HG02970 (cell line): ENCODE data around the gene RAP1B.

Experiments
- ATAC-seq: cut with Tn5 transposase; IDR thresholded peaks from one replicate; pipeline ENCODE4 v1.9.1; 2021; ENCODE audit warnings: mild to moderate bottlenecking, moderate library complexity, moderate number of reproducible peaks; ENCODE audit not compliant: unreplicated experiment, low FRiP score

The RAP1B gene

GRCh38 chr12:68610370-68611093, at the start of gene RAP1B:
TSS of gene RAP1B (plus strand) at chr12:68610899. CDS start at chr12:68648725, 37,826 bp downstream.
- ATAC-seq = peak; percentile 90

- ATAC-seq = no peak
Observed at GRCh38 chr12:68561830-68562229, 48.9 kb upstream of the RAP1B start.

DNA sequence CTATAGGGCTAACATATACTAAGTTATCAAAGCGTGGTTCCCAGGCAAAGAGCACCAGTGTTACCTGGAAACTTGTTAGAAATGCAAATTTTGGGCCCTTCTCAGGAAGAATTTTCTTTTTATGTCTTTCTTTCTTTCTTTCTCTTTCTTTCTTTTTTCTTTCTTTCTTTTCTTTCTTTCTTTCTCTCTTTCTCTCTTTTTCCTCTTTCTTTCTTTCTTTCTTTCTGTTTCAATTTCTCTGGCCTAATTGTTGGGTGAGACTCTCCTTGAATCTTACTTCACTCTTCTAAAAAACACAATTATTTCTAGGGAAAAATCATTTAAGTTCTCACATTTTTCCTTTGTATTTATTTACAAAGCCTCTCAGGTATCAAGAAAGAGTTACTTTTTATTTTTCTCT, 46.5 kb upstream of the RAP1B start:
- ATAC-seq = no peak

GRCh38 chr12:68565391-68565903, 45.3 kb upstream of the RAP1B start:
- no peak for ATAC-seq

DNA sequence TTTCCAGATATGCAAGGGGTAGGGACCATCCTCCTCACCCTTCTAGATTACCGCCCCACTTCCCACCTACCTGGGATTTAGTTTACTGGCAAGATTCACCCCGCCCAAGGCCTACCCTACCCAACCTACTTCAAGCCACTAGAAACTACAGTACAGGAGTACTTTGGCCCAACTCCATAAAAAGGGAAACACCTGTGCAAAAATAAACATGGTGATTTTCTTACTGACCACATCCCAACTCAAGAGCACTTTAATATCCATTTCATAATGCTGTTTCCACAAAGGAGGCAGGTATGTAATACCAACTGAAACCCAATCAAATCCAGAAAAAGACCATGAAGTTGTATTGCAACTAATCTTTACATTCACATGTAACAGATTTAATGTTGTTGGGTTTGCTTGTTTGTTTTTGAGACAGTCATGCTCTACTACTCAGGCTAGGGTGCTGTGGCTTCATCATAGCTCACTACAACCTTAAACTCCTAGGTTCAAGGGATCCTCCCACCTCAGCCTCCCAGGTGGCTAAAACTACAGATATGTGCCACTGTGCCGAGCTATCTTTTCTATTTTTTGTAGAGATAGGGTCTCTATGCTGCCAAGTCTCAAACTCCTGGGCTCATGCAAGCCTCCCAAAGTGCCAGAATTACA, 41.7 kb upstream of the RAP1B start:
- ATAC-seq = no peak

DNA sequence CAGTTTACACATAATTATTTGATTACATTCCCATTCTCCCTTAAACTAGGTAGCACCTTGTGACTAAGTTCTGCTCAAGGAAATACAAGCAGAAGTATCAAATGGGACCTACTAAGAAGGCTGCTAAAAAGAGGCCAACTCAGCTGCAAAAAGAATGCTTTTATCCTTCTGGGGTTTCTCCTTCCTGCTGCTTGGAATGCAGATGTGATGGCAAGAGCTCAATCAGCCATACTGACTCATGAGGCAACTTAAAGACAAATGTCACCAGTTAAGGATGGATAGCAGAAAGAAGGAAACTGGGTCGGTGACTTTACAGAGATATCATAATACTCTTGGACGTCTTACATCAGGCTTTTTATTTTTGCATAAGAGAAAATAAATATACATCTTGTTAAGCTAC, 38.0 kb upstream of the RAP1B start:
- ATAC-seq = no peak

DNA sequence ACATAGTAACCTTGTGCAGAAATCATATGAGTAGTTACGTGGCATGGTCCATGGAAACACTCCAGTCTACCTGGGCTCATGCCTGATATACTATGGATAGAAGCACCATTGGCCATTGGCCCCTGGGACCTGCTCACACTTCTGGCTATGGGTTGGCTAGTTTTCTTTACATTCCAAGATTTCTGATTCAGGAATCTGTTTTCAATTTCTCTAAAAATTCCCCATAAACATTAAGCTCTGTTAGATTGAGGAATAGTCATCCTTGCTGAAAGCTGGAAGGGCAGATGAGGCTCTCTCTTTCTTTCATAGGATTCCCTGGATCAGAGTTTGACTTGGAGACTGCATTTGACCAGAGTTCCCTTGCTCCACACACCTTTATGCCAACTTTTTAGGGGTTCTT, 37.3 kb upstream of the RAP1B start:
- ATAC-seq = no peak

- no peak for ATAC-seq
Observed at GRCh38 chr12:68577949-68578348, 32.8 kb upstream of the RAP1B start.

GRCh38 chr12:68578765-68579164, 31.9 kb upstream of the RAP1B start:
- no peak for ATAC-seq

DNA sequence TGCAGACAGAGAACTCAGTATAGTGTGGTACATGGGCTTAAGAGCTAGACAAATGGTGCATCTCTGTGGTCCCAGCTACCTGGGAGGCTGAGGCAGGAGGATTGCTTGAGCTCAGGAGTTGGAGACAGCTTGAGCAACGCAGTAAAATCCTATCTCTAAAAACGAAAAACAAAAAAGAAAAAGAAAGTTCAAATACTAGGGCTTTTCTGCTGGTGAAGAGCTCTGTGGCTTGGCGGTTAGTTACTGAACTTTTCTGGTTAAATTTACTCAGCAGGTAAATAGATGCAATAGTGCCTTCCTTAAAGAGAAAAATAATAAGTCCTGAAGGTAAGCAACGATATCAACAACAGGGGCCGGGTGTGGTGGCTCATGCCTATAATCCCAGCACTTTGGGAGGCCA, 31.4 kb upstream of the RAP1B start:
- no peak for ATAC-seq

GRCh38 chr12:68580911-68581310, 29.8 kb upstream of the RAP1B start:
- ATAC-seq = no peak

DNA sequence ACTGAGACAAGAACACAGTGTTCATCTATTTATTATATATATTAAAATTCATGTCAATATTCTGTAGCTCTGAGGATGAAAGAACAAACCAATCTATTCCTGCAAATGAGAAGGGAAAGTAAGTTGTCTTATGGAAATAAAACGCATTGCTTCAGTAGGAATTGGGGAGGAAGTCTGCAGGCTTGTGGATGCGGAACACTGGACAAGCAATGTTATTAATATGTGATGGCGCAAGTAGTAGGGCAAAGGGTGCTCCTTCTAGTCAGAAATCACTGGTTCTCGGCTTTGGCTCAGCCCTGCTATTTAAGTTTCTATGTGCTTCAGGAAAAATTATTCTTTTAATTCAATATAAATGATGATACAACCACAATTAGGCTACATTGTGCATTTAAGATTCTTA, 28.8 kb upstream of the RAP1B start:
- no peak for ATAC-seq

DNA sequence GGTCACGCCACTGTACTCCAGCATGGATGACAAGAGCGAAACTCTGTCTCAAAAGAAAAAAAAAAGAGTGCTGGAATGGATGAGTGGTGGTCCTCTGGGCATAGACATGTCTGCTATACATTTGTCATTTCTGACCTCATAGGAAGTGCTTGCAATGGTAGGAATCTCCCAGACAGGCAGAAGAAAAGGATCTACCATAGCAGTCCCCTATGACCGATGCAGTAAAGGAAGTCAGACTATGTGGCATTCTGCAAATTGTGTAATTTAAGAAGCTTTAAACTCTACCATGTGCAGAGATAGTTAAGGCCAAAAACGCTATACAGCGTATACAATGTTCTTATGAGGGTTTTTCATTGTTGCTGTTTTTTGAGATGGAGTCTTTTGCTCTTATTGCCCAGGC, 24.7 kb upstream of the RAP1B start:
- no peak for ATAC-seq

DNA sequence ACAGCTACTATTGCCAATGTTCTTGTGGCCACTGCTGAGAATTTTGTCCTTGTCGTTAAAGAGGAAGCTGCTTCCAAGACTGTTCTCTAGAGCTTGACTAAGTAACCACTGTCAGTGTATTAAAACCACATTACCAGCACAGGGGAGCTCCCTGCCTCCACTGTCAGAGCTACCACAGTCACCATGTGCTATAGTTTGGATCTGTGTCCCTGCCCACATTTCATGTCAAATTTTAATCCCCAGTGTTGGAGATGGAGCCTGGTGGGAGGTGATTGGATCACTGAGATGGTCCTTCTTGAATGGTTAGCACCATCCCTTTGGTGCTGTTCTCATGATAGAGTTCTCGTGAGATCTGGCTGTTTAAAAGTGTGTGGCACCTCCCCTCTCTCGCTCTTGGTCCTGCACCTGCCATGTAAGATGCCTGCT, 23.2 kb upstream of the RAP1B start:
- ATAC-seq = no peak

GRCh38 chr12:68589194-68589593, 21.5 kb upstream of the RAP1B start:
- ATAC-seq = no peak

DNA sequence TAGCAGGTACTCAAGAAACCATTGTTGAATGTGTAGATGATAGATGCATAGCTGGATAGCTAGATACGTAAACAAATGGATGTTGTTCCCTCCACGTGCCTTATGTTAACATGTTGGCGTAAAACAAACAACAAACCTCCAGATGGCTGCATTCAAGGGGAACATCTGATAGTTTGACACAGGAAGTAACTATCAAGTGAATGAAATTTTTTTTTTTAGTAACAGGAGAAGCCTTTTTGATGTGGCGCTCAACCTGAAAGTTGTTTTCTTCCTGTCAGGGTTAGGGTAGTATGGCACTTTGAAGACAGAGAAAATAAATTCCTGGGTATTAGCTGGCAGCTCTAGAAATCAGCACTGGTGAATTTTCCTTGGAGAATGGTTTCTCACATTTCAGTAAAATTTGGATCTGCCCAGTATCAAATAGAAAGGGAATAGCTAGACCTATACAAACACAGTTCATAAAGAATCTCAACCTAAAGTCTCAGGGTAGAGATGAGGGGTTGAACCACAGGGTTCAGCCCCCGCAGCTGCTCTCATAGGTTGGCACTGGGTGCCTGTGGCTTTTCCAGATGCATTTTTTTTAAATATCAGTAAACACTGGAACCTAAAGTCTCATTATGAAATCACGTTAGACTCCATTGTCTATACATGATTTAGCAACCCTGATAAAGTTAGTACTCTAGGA, 18.8 kb upstream of the RAP1B start:
- no peak for ATAC-seq

DNA sequence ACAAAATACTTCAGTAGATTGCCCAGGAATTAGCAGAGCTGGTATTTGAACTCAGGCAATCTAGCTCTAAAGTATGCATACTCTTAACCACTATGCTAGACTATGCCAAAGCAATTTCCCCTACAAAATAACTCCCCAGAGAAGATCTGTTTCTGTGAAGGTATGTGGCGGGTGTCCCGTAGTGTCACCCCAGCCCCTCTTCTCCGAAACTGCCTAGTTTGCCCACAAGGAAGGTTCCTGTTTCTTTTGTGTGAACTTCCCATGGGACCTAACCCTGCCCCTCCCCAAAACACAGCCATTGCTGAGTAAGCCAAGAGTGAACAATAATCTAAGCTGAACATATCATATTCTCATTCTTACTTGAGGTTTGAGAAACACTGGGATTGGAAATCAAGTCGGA, 15.5 kb upstream of the RAP1B start:
- ATAC-seq = no peak

DNA sequence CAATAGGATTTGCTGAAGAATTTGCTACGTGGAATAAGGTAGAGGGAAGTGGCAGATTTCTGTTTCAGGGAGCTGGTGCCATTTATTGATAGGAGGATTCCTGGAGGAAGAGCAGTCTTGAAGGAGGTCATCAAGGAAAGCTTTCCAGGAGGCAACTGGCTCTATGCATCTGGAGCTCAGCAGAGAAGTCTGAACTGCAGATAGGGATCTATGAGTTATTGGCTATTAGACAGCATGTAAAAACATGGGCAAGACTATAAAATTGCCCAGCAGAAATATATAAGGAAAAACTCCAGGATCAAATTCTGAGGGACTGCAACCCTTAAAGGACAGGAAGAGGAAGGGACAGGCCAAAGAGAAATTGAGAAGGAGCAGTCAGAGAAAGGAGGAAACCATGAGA, 8.9 kb upstream of the RAP1B start:
- ATAC-seq = no peak

- ATAC-seq = no peak
Observed at GRCh38 chr12:68602720-68603119, 8.0 kb upstream of the RAP1B start.

DNA sequence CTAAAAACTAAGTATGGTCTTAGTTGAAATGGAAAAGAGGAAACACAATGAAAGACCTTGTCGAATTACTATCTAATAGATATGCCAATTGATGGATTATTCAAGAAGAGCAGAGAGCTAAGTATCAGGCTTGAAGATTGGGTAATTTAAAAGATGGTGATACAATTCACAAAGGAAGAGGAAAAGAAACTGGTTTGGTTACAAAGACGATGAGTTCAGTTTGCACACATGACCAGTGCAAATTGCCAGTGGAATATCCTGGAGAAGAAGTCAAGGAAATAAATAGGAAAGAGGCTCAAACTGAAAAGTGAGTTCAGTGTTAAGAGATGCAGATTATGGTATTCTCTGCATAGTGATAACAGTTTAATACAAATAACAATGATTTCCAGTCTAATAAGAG, 2.5 kb upstream of the RAP1B start:
- ATAC-seq = no peak

DNA sequence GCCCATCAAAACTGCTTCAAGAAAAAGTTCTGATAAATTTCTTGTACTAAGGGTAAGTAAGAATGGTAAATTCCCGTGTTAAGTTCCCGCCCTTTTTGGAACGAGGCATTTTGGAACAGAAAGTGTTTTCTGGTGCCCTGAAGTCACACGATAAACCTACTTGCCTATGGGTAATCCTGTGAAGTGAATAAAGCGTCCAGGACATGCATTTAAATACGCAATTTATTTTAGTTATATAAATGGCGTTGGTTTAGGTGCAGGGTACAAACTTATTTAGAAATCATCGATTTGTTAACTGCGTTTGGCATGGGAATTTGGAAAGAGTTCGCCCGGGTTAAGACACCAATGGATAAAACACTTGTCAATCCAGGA, 715 bp upstream of the RAP1B start:
- no peak for ATAC-seq
